Effector memory CD8-positive, alpha-beta T cell (primary cell): Measurements from ENCODE around the gene RBFOX1.

Experiments
- ATAC-seq: fragments of 150-1000 bp; cut with Tn5 transposase; replicated peaks from 2 replicates; pipeline ENCODE4 v1.10.0; 2021; ENCODE audit warnings: mild to moderate bottlenecking, moderate library complexity
- DNase-seq, 3 experiments: peaks; one replicate each; pipeline ENCODE4 v3.0.0; 2021
- H3K27ac Mint-ChIP-seq, 2 donors: one replicate each; pipeline ENCODE4 v1.8.0; 2022; ENCODE audit warnings: mild to moderate bottlenecking in 2 of 2, mixed read lengths in 2 of 2, moderate library complexity in 2 of 2
- H3K27me3 Mint-ChIP-seq, 2 donors: one replicate each; pipeline ENCODE4 v1.8.0; 2022; ENCODE audit warnings: mixed read lengths in 2 of 2
- H3K36me3 Mint-ChIP-seq: one replicate; pipeline ENCODE4 v1.8.0; 2022; ENCODE audit warnings: mild to moderate bottlenecking, moderate library complexity, mixed read lengths; ENCODE audit not compliant: insufficient read depth
- H3K4me1 Mint-ChIP-seq, 2 donors: one replicate each; pipeline ENCODE4 v1.8.0; 2022; ENCODE audit warnings: low read depth in 2 of 2, mixed read lengths in 2 of 2
- H3K4me3 Mint-ChIP-seq, 2 donors: one replicate each; pipeline ENCODE4 v1.8.0; 2022; ENCODE audit warnings: mild to moderate bottlenecking in 2 of 2, mixed read lengths in 2 of 2, moderate library complexity in 2 of 2
- H3K9me3 Mint-ChIP-seq, 2 donors: one replicate each; pipeline ENCODE4 v1.8.0; 2022; ENCODE audit warnings: mixed read lengths in 2 of 2

The RBFOX1 gene

GRCh38 chr16:7422036-7422888 is 89.6 kb downstream of the RBFOX1 start:
- DNase-seq (no peak), ATAC-seq (no peak)
- Mint-ChIP-seq H3K36me3 (no peaks in the 10 kb centered on the region), H3K27ac (no peak overlapping the region), H3K4me1 (no peaks in the 10 kb centered on the region), H3K27me3 (no peaks in the 10 kb centered on the region), H3K4me3 (no peak overlapping the region), H3K9me3 (peaks cover 21 to 24% of the 10 kb centered on the region in 2 donors)

GRCh38 chr16:7423434-7424044 is 90.9 kb downstream of the RBFOX1 start:
- H3K36me3 Mint-ChIP-seq, result no peaks in the 10 kb centered on the region
- H3K9me3 Mint-ChIP-seq, result peaks cover 17 to 22% of the 10 kb centered on the region in 2 donors
- H3K27ac Mint-ChIP-seq, result no peak overlapping the region
- no peak for DNase-seq
- ATAC-seq, result no peak
- no peak overlapping the region for H3K4me3 Mint-ChIP-seq
- no peaks in the 10 kb centered on the region for H3K4me1 Mint-ChIP-seq
- H3K27me3 Mint-ChIP-seq, result no peaks in the 10 kb centered on the region

GRCh38 chr16:7426161-7426560 is 93.5 kb downstream of the RBFOX1 start:
- Mint-ChIP-seq H3K9me3 (peaks cover 9 to 12% of the 10 kb centered on the region in 2 donors), H3K36me3 (no peaks in the 10 kb centered on the region), H3K4me3 (no peak overlapping the region), H3K27me3 (no peaks in the 10 kb centered on the region), H3K27ac (no peak overlapping the region), H3K4me1 (no peaks in the 10 kb centered on the region)
- ATAC-seq (no peak), DNase-seq (no peak)

GRCh38 chr16:7431723-7432122 is 99.1 kb downstream of the RBFOX1 start:
- Mint-ChIP-seq H3K36me3 (no peaks in the 10 kb centered on the region), H3K27me3 (no peaks in the 10 kb centered on the region)
- no peak for ATAC-seq

GRCh38 chr16:7436306-7436705 is 103.7 kb downstream of the RBFOX1 start:
- DNase-seq (no peak), ATAC-seq (no peak)
- Mint-ChIP-seq H3K36me3 (no peaks in the 10 kb centered on the region), H3K9me3 (peaks cover 7 to 9% of the 10 kb centered on the region in 2 donors), H3K27ac (no peak overlapping the region), H3K27me3 (no peaks in the 10 kb centered on the region), H3K4me1 (no peaks in the 10 kb centered on the region), H3K4me3 (no peak overlapping the region)

More at GRCh38 chr16:7431723-7432122, 99.1 kb downstream of the RBFOX1 start:
- DNase-seq, result no peak
- Mint-ChIP-seq H3K27ac (no peak overlapping the region), H3K4me3 (no peak overlapping the region), H3K4me1 (no peaks in the 10 kb centered on the region), H3K9me3 (peaks cover 9 to 17% of the 10 kb centered on the region in 2 donors)

GRCh38 chr16:7437135-7437804 is 104.6 kb downstream of the RBFOX1 start:
- Mint-ChIP-seq H3K36me3 (no peaks in the 10 kb centered on the region), H3K9me3 (peaks cover 7 to 9% of the 10 kb centered on the region in 2 donors), H3K27me3 (no peaks in the 10 kb centered on the region), H3K4me1 (no peaks in the 10 kb centered on the region), H3K4me3 (no peak overlapping the region), H3K27ac (no peak overlapping the region)
- ATAC-seq (no peak), DNase-seq (no peak)

GRCh38 chr16:7437843-7438242 is 105.2 kb downstream of the RBFOX1 start:
- peaks cover 7 to 9% of the 10 kb centered on the region in 2 donors for H3K9me3 Mint-ChIP-seq
- no peaks in the 10 kb centered on the region for H3K36me3 Mint-ChIP-seq
- H3K4me3 Mint-ChIP-seq, result no peak overlapping the region
- no peak overlapping the region for H3K27ac Mint-ChIP-seq
- no peaks in the 10 kb centered on the region for H3K4me1 Mint-ChIP-seq
- DNase-seq, result no peak
- no peaks in the 10 kb centered on the region for H3K27me3 Mint-ChIP-seq
- ATAC-seq, result no peak

GRCh38 chr16:7438601-7439000 is 106.0 kb downstream of the RBFOX1 start:
- DNase-seq, result no peak
- Mint-ChIP-seq H3K36me3 (no peaks in the 10 kb centered on the region), H3K27ac (no peak overlapping the region), H3K4me3 (no peak overlapping the region), H3K27me3 (no peaks in the 10 kb centered on the region), H3K4me1 (no peaks in the 10 kb centered on the region), H3K9me3 (peaks cover 6 to 9% of the 10 kb centered on the region in 2 donors)
- ATAC-seq, result no peak

GRCh38 chr16:7439518-7439917 is 106.9 kb downstream of the RBFOX1 start:
- no peaks in the 10 kb centered on the region for H3K4me1 Mint-ChIP-seq
- DNase-seq, result no peak
- H3K27me3 Mint-ChIP-seq, result no peaks in the 10 kb centered on the region
- no peak overlapping the region for H3K4me3 Mint-ChIP-seq
- ATAC-seq, result no peak
- no peak overlapping the region for H3K27ac Mint-ChIP-seq
- no peaks in the 10 kb centered on the region for H3K36me3 Mint-ChIP-seq
- H3K9me3 Mint-ChIP-seq, result peaks cover 0 to 5% of the 10 kb centered on the region in 2 donors

GRCh38 chr16:7440886-7441400 is 108.3 kb downstream of the RBFOX1 start:
- H3K27ac Mint-ChIP-seq, result no peak overlapping the region
- no peaks in the 10 kb centered on the region for H3K4me1 Mint-ChIP-seq
- H3K27me3 Mint-ChIP-seq, result no peaks in the 10 kb centered on the region
- H3K36me3 Mint-ChIP-seq, result no peaks in the 10 kb centered on the region
- DNase-seq (no peak), ATAC-seq (no peak)
- H3K4me3 Mint-ChIP-seq, result no peak overlapping the region
- H3K9me3 Mint-ChIP-seq, result peaks cover 3 to 5% of the 10 kb centered on the region in 2 donors

- Mint-ChIP-seq H3K9me3 (peaks cover 5 to 7% of the 10 kb centered on the region in 2 donors), H3K27me3 (no peaks in the 10 kb centered on the region), H3K4me1 (no peaks in the 10 kb centered on the region)
Measured at GRCh38 chr16:7442050-7442449, 109.4 kb downstream of the RBFOX1 start.

GRCh38 chr16:7443142-7443541 is 110.5 kb downstream of the RBFOX1 start:
- Mint-ChIP-seq H3K4me1 (no peaks in the 10 kb centered on the region), H3K9me3 (peaks cover 9 to 11% of the 10 kb centered on the region in 2 donors), H3K27me3 (no peaks in the 10 kb centered on the region), H3K27ac (no peak overlapping the region), H3K4me3 (no peak overlapping the region), H3K36me3 (no peaks in the 10 kb centered on the region)
- ATAC-seq, result no peak
- no peak for DNase-seq

More at GRCh38 chr16:7442050-7442449, 109.4 kb downstream of the RBFOX1 start:
- no peaks in the 10 kb centered on the region for H3K36me3 Mint-ChIP-seq
- DNase-seq, result no peak
- ATAC-seq, result no peak
- H3K27ac Mint-ChIP-seq, result no peak overlapping the region
- H3K4me3 Mint-ChIP-seq, result no peak overlapping the region

GRCh38 chr16:7443648-7444365 is 111.2 kb downstream of the RBFOX1 start:
- ATAC-seq (no peak), DNase-seq (no peak)
- Mint-ChIP-seq H3K36me3 (no peaks in the 10 kb centered on the region), H3K9me3 (peaks cover 10 to 16% of the 10 kb centered on the region in 2 donors), H3K27ac (no peak overlapping the region), H3K27me3 (no peaks in the 10 kb centered on the region), H3K4me3 (no peak overlapping the region), H3K4me1 (no peaks in the 10 kb centered on the region)
